Myocyte (in vitro differentiated cells): ENCODE measurements around the gene ESRRA. TPM values are rescaled to one million over a fixed set of nuclear protein-coding genes. Genes with fewer than 3 reads are reported as not detected.
A peak's percentile ranks its signal among the peaks of the same experiment; 100 is the strongest.

Experiments
- DNase-seq: peaks from one replicate; pipeline ENCODE4 v3.0.0-alpha.2; 2012; ENCODE audit warnings: low read depth
- polyA plus RNA-seq: library from polyadenylated mRNA; unstranded; fragments of >200 nt; gene quantifications from one replicate; pipeline ENCODE4 v1.2.1, GENCODE V29; 2012; ENCODE audit warnings: missing spikeins
- total RNA-seq: library from RNA; depleted of rRNA; stranded (reverse); fragments of >200 nt; gene quantifications from 2 replicates; pipeline ENCODE4 v1.2.3, GENCODE V29; 2014

The ESRRA gene
- 77.0 and 121 TPM in 2 replicates for total RNA-seq
- 32.7 TPM for polyA plus RNA-seq

DNA sequence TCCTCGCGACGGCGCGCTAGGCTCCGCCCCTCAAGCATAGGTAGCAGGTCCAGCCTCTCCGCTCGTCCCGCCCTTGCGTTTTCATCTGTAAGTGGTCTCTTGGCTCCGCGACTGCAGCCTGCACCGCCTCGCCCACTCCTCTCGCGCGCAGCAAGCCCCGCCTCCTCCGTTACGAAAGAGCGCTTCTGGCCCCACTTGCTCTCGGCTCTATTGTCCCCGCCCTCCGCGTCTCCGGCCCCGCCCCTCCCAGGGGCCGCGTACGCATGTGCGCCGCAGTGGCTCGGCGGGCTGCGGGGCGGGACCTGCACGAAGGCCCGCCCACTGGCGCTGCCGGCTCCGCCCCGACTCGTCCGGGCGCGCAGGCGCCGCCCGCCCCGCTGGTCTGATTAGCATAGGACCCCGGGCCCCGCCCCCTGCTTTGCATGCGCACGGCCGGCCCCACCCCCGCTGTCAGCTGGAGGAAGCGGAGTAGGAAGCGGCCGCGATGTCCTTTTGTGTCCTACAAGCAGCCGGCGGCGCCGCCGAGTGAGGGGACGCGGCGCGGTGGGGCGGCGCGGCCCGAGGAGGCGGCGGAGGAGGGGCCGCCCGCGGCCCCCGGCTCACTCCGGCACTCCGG lies at the start of gene ESRRA:
TSS of gene ESRRA (plus strand) at position 450 of the 616 bp plus-strand sequence. CDS start 1,656 bp downstream, outside the sequence.
- peak; percentile 95 for DNase-seq

- no peak for DNase-seq
Observed at GRCh38 chr11:64256300-64256699, 49.0 kb upstream of the ESRRA start.

DNA sequence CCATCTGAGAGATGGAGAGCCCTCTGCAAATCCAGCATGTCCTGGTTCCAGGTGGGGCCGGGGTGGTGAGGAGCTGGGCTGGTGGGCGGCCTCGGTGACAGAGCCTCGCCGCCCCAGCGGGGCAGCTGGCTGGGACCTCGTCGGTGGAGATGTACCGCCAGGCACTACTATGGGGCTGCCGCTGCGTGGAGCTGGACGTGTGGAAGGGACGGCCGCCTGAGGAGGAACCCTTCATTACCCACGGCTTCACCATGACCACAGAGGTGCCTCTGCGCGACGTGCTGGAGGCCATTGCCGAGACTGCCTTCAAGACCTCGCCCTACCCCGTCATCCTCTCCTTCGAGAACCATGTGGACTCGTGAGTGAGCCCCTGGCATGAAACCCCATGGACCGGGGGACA lies 47.0 kb upstream of the ESRRA start:
- no peak for DNase-seq

DNA sequence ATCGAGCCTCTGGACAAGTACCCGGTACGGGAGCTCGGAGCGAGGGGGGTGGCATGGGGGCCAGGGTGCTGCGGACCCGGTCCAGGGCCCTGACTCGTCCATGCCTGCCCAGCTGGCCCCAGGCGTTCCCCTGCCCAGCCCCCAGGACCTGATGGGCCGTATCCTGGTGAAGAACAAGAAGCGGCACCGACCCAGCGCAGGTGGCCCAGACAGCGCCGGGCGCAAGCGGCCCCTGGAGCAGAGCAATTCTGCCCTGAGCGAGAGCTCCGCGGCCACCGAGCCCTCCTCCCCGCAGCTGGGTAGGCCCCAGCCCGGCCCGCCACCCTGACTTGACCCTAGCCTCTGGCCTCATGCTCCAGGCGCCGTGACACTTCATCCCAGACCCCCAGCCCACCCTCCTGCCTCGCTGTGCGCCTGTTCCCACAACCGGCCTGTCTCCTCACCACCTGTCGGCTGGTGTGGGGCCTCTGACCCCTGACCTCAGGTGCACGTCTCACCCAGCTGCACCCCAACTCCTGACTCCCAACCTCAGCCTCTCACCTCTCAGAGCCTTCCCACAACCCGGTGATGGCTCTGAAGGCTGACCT lies 46.3 kb upstream of the ESRRA start:
- no peak for DNase-seq

- DNase-seq: no peak
Observed at GRCh38 chr11:64259533-64260067, 45.7 kb upstream of the ESRRA start.

GRCh38 chr11:64260147-64260708 lies 45.1 kb upstream of the ESRRA start:
- DNase-seq: no peak

DNA sequence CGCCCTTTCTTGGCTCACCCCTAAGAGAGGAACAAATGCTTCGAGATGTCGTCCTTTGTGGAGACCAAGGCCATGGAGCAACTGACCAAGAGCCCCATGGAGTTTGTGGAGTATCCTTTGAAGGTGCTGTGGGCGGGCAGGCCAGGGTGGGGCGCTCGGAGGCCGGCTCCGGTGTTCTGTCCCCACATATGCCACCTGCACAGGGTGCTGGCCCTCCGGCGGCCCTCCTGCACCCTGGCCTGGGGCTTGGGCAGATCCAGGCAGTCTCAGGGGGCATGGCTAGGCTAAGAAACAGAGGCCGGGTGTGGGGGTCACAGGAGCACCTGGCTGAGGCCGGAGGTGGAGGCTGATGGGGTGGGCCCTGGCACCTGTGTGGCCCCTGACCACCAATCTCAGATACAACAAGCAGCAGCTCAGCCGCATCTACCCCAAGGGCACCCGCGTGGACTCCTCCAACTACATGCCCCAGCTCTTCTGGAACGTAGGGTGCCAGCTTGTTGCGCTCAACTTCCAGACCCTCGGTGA lies 43.7 kb upstream of the ESRRA start:
- no peak for DNase-seq

DNA sequence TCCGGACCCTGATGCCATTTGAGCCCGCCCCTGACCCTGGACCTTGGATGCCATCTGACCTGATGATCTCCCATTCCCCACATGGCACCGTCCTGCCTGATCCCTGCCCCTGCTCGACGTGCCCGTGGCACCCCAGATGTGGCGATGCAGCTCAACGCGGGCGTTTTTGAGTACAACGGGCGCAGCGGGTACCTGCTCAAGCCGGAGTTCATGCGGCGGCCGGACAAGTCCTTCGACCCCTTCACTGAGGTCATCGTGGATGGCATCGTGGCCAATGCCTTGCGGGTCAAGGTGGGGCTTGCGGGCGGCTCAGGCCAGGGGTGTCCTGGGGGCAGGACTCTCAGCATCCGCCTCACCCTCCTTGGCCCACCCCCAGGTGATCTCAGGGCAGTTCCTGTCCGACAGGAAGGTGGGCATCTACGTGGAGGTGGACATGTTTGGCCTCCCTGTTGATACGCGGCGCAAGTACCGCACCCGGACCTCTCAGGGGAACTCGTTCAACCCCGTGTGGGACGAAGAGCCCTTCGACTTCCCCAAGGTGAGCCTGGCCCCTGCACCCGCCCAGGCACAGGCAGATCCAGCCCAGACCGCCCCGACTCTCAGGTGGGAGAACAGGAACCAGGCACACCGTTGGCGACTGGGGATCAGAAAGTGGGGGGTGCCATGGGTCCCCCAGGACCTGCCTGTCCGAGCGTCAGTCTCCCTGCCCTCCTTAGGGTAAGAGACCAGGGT lies 42.9 kb upstream of the ESRRA start:
- no peak for DNase-seq

- DNase-seq: peak; percentile 75
Observed at GRCh38 chr11:64263021-64263946, 42.0 kb upstream of the ESRRA start.

DNA sequence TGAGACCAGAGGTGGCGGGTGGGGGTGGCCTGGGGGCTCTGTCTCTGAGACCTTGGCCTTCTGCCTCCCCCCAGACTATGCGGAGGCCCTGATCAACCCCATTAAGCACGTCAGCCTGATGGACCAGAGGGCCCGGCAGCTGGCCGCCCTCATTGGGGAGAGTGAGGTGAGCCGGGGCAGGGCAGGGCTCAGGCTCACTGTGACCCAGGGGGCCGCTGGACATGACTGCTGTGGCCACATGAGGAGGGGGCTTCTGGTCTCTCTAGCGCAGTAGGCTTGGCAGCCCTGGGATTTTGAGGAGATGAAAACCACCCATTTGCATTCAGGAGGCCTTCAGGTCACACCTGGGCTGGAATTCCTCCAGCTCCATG lies 41.4 kb upstream of the ESRRA start:
- DNase-seq: no peak

DNA sequence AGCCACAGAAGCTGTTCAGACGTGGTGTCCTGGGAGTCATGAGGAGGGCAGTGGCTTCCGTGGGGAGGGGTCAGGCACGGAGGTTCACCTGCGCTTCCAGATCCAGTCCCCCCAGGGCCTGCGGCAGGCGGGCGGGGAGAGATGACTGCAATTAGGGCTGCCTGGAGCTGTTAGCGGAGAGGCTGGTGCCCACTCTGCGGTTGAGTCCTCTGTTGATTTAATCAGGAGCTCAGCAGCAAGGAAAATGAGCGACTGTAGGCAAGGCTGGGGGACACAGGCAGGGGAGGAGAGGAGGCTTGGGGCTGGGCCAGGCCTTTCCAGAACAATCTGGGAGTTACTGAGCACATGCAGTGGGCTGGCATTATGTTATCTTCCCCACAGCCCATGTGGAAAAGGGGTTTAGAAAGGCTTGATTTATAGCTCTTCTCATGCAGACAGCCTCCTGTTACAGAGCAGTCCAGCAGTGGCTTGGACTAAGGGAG lies 40.9 kb upstream of the ESRRA start:
- DNase-seq: no peak

GRCh38 chr11:64265176-64266160 lies 39.9 kb upstream of the ESRRA start:
- DNase-seq: no peak

GRCh38 chr11:64266339-64266738 lies 39.0 kb upstream of the ESRRA start:
- DNase-seq: no peak

GRCh38 chr11:64267207-64267945 lies 37.9 kb upstream of the ESRRA start:
- DNase-seq: peak; percentile 42

DNA sequence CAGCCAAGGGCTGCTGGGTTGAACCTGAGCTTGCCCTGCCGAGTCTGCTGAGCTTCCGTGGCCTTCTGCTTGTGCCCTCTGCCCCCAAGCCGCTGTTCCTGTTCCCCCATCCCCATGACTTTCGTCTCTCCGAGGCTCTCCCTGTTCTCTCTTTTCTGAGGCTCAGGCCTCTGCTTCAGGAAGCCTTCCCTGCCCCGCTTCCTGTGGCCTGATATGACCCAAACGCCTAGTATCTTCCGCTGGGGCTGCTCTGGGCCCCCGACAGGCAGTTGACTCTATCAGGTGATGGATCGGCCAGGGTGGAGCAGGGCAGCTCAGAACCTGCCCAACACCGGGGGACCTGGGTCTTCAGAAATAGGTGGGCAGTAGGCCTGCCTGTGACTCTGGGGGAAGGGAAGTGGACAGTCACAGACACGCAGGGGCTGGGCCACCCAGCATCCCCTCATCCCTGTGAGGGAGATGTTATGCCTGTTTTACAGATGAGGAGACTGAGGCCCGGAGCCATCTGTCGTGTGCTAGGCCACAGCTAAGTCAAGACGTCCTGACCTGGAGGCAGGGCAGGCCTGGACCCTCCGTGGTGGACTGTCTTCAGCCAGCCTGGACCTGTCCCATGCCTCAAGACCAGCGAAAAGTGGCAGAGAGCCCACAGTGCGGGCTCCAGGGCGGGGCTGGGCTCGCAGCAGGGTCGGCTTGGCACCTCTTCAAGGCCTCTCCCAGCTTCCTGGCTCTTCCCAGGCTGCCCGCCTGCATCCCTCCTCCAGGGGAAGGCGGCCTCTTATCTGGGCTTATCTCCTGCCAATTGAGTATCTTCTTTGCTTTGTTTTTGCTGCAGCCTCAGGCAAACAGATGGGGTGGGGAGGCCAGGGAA lies 37.1 kb upstream of the ESRRA start:
- peak; percentile 57 for DNase-seq

- DNase-seq: peak; percentile 59
Observed at GRCh38 chr11:64268893-64269539, 36.3 kb upstream of the ESRRA start.
